HCT116 (cell line): ENCODE data around the gene GALP. TPM values are rescaled to one million over a fixed set of nuclear protein-coding genes. Genes with fewer than 3 reads are reported as not detected.

Experiments
- ATAC-seq: fragments of 200-7000 bp; cut with Tn5 transposase; 2 replicates; pipeline ENCODE4 v1.9.1; 2020; ENCODE audit warnings: mild to moderate bottlenecking, moderate library complexity
- BruUV-seq: library from RNA; stranded (reverse); fragments of 400-500 nt; replicated peaks from 2 replicates; lab custom pipeline; 2021; lab: Mats Ljungman, UMichigan
- CTCF ChIA-PET: fragments of 300-600 bp; sonication (Branson Sonifier 250); formaldehyde crosslinking; loops from one replicate; lab custom pipeline; 2021; ENCODE audit warnings: antibody characterized with exemption; lab: Charles Lee
- POLR2A ChIA-PET: fragments of 300-600, 350-600 bp; sonication (Branson Sonifier 250); formaldehyde crosslinking; loops from one replicate; lab custom pipeline; 2021; ENCODE audit warnings: antibody characterized with exemption; lab: Charles Lee
- RAD21 ChIA-PET, 2 experiments: fragments of 300-600 bp; sonication (Branson Sonifier 250); formaldehyde crosslinking; loops; one replicate each; lab custom pipeline; 2023; ENCODE audit warnings: low total read pairs in 2 of 2; ENCODE audit not compliant: uncharacterized antibody in 2 of 2, unreplicated experiment in 2 of 2, low non-redundant PET in 1 of 2; lab: Charles Lee
- DNase-seq: peaks from one replicate; pipeline ENCODE4 v3.0.0-alpha.2; 2010; ENCODE audit warnings: low read depth, low spot score
- H2AFZ ChIP-seq: fragments of 200-600 bp; shearing (Covaris generic), sonication (generic); 2 replicates; pipeline ENCODE4 v1.6.1; 2017; ENCODE audit warnings: low read depth, mixed run types, mixed read lengths, antibody characterized with exemption, low read length; ENCODE audit not compliant: poor library complexity, severe bottlenecking
- H3K27ac ChIP-seq: 2 replicates; pipeline ENCODE4 v1.5.1; 2012; ENCODE audit warnings: low read depth, low read length
- H3K27me3 ChIP-seq: fragments of 200-600 bp; sonication (generic); 2 replicates; pipeline ENCODE4 v1.6.1; 2016; ENCODE audit warnings: mixed run types, low read length, mixed read lengths; ENCODE audit not compliant: insufficient read depth
- H3K36me3 ChIP-seq, 2 experiments: fragments of 200-500 bp in 1 of 2; fragments of 200-600 bp in 1 of 2; sonication (Bioruptor generic) in 1 of 2; sonication (generic) in 1 of 2; 2 replicates each; pipeline versions ENCODE4 v1.5.1 to v1.6.1; 2014 to 2016; ENCODE audit warnings: low read length in 2 of 2, inconsistent platforms in 1 of 2, mixed read lengths in 1 of 2, mixed run types in 1 of 2; ENCODE audit not compliant: insufficient read depth in 2 of 2, control insufficient read depth in 1 of 2
- H3K4me1 ChIP-seq, 2 experiments: fragments of 200-600 bp in 1 of 2; sonication (generic) in 1 of 2; 2 replicates each; pipeline versions ENCODE4 v1.5.1 to v1.6.1; 2012 to 2017; ENCODE audit warnings: low read length in 2 of 2, inconsistent platforms in 1 of 2, mild to moderate bottlenecking in 1 of 2, mixed read lengths in 1 of 2, mixed run types in 1 of 2, moderate library complexity in 1 of 2; ENCODE audit not compliant: insufficient read depth in 2 of 2, control insufficient read depth in 1 of 2
- H3K4me2 ChIP-seq: fragments of 200-600 bp; sonication (generic); 2 replicates; pipeline ENCODE4 v1.6.1; 2017; ENCODE audit warnings: mixed run types, low read length, mixed read lengths
- H3K4me3 ChIP-seq, 2 experiments: fragments of 200-600 bp in 1 of 2; sonication (generic) in 1 of 2; replicated peaks in 1 of 2; 2 replicates each; pipeline ENCODE4 v1.5.1; 2011 to 2016; ENCODE audit warnings: low read length in 2 of 2, control low read depth in 1 of 2, low read depth in 1 of 2, mild to moderate bottlenecking in 1 of 2, mixed read lengths in 1 of 2, mixed run types in 1 of 2
- H3K79me2 ChIP-seq: fragments of 200-600 bp; sonication (generic); 2 replicates; pipeline ENCODE4 v1.6.1; 2017; ENCODE audit warnings: mild to moderate bottlenecking, mixed run types, low read length, moderate library complexity, mixed read lengths; ENCODE audit not compliant: insufficient read depth
- H3K9ac ChIP-seq: fragments of 200-600 bp; sonication (generic); 2 replicates; pipeline ENCODE4 v1.6.1; 2016; ENCODE audit warnings: low read length, mixed read lengths
- H3K9me2 ChIP-seq: fragments of 200-600 bp; sonication (generic), shearing (Covaris generic); 2 replicates; pipeline ENCODE4 v1.6.1; 2017; ENCODE audit warnings: mixed run types, mild to moderate bottlenecking, moderate library complexity; ENCODE audit not compliant: insufficient read depth
- H3K9me3 ChIP-seq, 2 experiments: fragments of 200-500 bp in 1 of 2; fragments of 200-600 bp in 1 of 2; sonication (Bioruptor generic) in 1 of 2; sonication (generic) in 1 of 2; 2 replicates each; pipeline ENCODE4 v1.6.1; 2014 to 2017; ENCODE audit warnings: low read length in 2 of 2, mixed read lengths in 2 of 2, inconsistent platforms in 1 of 2, low read depth in 1 of 2, mild to moderate bottlenecking in 1 of 2, mixed run types in 1 of 2, moderate library complexity in 1 of 2; ENCODE audit not compliant: control insufficient read depth in 1 of 2, insufficient read depth in 1 of 2
- H4K20me1 ChIP-seq: fragments of 200-600 bp; sonication (generic), shearing (Covaris generic); 2 replicates; pipeline ENCODE4 v1.6.1; 2017; ENCODE audit warnings: mixed run types, mild to moderate bottlenecking, moderate library complexity; ENCODE audit not compliant: insufficient read depth
- ELF1 ChIP-seq: IDR thresholded peaks from 2 replicates; pipeline ENCODE4 v1.6.1; 2012; ENCODE audit warnings: low read depth, borderline replicate concordance
- EZH2phosphoT487 ChIP-seq: fragments of 200-600 bp; IDR thresholded peaks from 2 replicates; pipeline ENCODE4 v1.6.1; 2018; ENCODE audit warnings: antibody characterized with exemption, borderline replicate concordance
- FOSL1 ChIP-seq: IDR thresholded peaks from 2 replicates; pipeline ENCODE4 v1.6.1; 2012; ENCODE audit warnings: low read depth
- POLR2A ChIP-seq: IDR thresholded peaks from 2 replicates; pipeline ENCODE4 v1.7.0; 2011; ENCODE audit warnings: borderline replicate concordance; ENCODE audit not compliant: insufficient read depth, insufficient read length; ENCODE audit errors: extremely low read depth
- POLR2AphosphoS5 ChIP-seq: IDR thresholded peaks from 2 replicates; pipeline ENCODE4 v1.6.1; 2011; ENCODE audit warnings: mild to moderate bottlenecking, low read depth, low read length, moderate library complexity
- RAD21 ChIP-seq: IDR thresholded peaks from 2 replicates; pipeline ENCODE4 v1.6.1; 2012; ENCODE audit warnings: low read depth, mild to moderate bottlenecking
- SIN3A ChIP-seq: IDR thresholded peaks from 2 replicates; pipeline ENCODE4 v1.6.1; 2012; ENCODE audit warnings: low read depth
- SP1 ChIP-seq: IDR thresholded peaks from 2 replicates; pipeline ENCODE4 v1.6.1; 2012; ENCODE audit warnings: low read depth
- SRF ChIP-seq: IDR thresholded peaks from 2 replicates; pipeline ENCODE4 v1.6.1; 2012; ENCODE audit warnings: low read depth
- YY1 ChIP-seq: IDR thresholded peaks from 2 replicates; pipeline ENCODE4 v1.6.1; 2011; ENCODE audit warnings: low read length, low read depth, moderate library complexity, mild to moderate bottlenecking; ENCODE audit not compliant: insufficient replicate concordance; ENCODE audit errors: extremely low read depth
- ZNF274 ChIP-seq: fragments of 200-500 bp; sonication (Bioruptor generic); IDR thresholded peaks from 2 replicates; pipeline ENCODE4 v1.6.1; 2014; ENCODE audit warnings: mild to moderate bottlenecking, low read depth, low read length, inconsistent platforms
- intact Hi-C: fragments of 100-400 bp; cut with micrococcal nuclease; formaldehyde crosslinking; loops from 2 replicates; pipeline ENCODE4 v1.10.0; 2022
- total RNA-seq: library from RNA; stranded (reverse); gene quantifications from one replicate; pipeline ENCODE4 v1.2.1, GENCODE V29; 2021; ENCODE audit not compliant: unreplicated experiment
- TF ChIP-seq, protein P1 (sequence below), 3 experiments: fragments of 200-600 bp in 1 of 3; sonication (generic) in 1 of 3; IDR thresholded peaks in 2 of 3; conservative IDR thresholded peaks in 1 of 3; 2 replicates each; pipeline ENCODE4 v1.5.1; 2012 to 2017; ENCODE audit warnings: low read depth in 2 of 3, low read length in 2 of 3, antibody characterized with exemption in 1 of 3, borderline replicate concordance in 1 of 3, control low read depth in 1 of 3, mild to moderate bottlenecking in 1 of 3, mixed read lengths in 1 of 3, mixed run types in 1 of 3, moderate library complexity in 1 of 3; ENCODE audit not compliant: insufficient read depth in 1 of 3
- TF ChIP-seq, protein P2 (sequence below): IDR thresholded peaks from 2 replicates; pipeline ENCODE4 v1.6.1; 2012
- TF ChIP-seq, protein P3 (sequence below): IDR thresholded peaks from 2 replicates; pipeline ENCODE4 v1.6.1; 2011; ENCODE audit warnings: mild to moderate bottlenecking, low read length, moderate library complexity; ENCODE audit not compliant: insufficient replicate concordance; ENCODE audit errors: extremely low read depth

GALP gene
- total RNA-seq, 1 experiment from 2014 or later = not detected

DNA sequence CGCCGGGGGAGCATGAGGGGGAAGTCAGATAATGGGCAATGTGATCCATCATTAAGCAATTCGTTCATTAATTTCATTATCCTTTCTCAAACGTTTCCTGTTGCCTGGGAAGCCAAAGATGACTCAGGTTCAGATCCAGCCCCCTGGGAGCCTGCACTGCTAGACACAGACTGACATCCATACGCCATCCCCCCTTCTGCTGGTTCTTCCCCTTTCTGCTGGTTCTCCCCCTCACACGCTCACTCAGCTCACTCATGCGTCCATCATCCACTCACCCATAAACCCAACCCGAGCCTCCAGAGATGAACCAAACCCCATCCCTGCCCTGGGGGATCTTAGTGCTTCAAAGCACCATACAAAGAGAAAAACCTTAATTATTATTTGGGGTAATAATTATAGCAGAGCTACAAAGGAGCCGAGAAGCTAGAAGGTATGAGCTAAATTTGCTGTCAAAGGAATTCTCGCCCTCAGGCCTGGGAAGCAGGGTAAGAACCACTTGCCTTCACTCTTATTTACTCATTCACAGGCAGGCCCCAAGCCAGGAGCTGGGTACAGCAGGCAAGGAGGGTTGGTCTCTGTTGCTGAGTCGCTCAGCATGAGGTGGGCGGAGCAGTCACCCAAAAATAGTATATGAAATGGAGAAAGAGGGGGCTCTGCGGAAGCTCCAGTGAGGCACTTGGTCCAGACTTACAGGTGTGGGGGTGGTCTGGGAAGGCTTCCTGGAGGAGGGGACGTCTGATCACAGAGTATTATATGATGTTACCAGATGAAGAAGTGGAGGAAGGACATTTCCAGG lies 41.8 kb upstream of the GALP start:
- TF ChIP-seq ELF1 = no peak
- no peak for TF ChIP-seq EZH2phosphoT487
- Histone ChIP-seq H3K36me3 (no peaks in the 10 kb centered on the region), H2AFZ (no peak overlapping the region), H3K9me3 (no peaks in the 10 kb centered on the region), H3K4me2 (peak overlapping the region; percentile 35; the same call in 1 of the 2 replicates), H3K4me3 (no peak overlapping the region), H4K20me1 (no peaks in the 10 kb centered on the region), H3K4me1 (peaks cover 3 to 9% of the 10 kb centered on the region in 2 experiments; a peak in 3 of 4 replicates), H3K9me2 (no peaks in the 10 kb centered on the region), H3K79me2 (no peaks in the 10 kb centered on the region), H3K27ac (no peak overlapping the region), H3K9ac (no peak overlapping the region), H3K27me3 (no peaks in the 10 kb centered on the region)
- ChIA-PET RAD21 (no interaction called here), CTCF (no interaction called here), POLR2A (no interaction called here)
- DNase-seq (no peak), ATAC-seq (0 out of 2 replicates have a peak, but pooled peaks have one; percentile 36)
- intact Hi-C loops = no loop called here
- BruUV-seq = no TSS peak

DNA sequence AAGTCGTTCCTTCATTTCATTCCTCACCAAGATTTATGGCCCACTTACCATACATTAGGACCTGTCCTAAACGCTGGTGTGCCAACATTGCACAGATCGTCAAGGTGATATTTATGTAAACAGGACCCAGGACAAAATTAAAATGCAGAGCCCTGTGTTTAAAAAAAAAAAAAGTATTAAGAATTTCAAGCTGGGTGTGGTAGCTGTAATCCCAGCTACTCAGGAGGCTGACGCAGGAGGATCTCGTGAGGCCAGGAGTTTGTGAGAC lies 41.2 kb upstream of the GALP start:
- ATAC-seq = no peak
- Histone ChIP-seq H2AFZ (no peak overlapping the region), H3K4me1 (peaks cover 3 to 9% of the 10 kb centered on the region in 2 experiments; a peak in 3 of 4 replicates), H3K9ac (no peak overlapping the region), H3K9me2 (no peaks in the 10 kb centered on the region), H3K4me2 (no peak overlapping the region), H3K36me3 (no peaks in the 10 kb centered on the region)
- RAD21 ChIA-PET = no interaction called here
- POLR2A ChIA-PET = no interaction called here
- BruUV-seq = no TSS peak
- CTCF ChIA-PET = no interaction called here
- TF ChIP-seq RAD21 (no peak), SP1 (no peak), POLR2AphosphoS5 (no peak), YY1 (no peak), SRF (no peak), EZH2phosphoT487 (no peak), SIN3A (no peak), ELF1 (no peak), FOSL1 (no peak), ZNF274 (no peak), POLR2A (no peak)
- TF ChIP-seq, protein P1, sequence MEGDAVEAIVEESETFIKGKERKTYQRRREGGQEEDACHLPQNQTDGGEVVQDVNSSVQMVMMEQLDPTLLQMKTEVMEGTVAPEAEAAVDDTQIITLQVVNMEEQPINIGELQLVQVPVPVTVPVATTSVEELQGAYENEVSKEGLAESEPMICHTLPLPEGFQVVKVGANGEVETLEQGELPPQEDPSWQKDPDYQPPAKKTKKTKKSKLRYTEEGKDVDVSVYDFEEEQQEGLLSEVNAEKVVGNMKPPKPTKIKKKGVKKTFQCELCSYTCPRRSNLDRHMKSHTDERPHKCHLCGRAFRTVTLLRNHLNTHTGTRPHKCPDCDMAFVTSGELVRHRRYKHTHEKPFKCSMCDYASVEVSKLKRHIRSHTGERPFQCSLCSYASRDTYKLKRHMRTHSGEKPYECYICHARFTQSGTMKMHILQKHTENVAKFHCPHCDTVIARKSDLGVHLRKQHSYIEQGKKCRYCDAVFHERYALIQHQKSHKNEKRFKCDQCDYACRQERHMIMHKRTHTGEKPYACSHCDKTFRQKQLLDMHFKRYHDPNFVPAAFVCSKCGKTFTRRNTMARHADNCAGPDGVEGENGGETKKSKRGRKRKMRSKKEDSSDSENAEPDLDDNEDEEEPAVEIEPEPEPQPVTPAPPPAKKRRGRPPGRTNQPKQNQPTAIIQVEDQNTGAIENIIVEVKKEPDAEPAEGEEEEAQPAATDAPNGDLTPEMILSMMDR (IDR thresholded peaks at IDR 0.05 in 2 of 3, conservative IDR thresholded peaks at IDR 0.05 in 1 of 3; ENCODE audit: borderline replicate concordance in 1 of 3, insufficient read depth in 1 of 3, low read depth in 2 of 3, low read length in 2 of 3) = no peak
- TF ChIP-seq, protein P2, sequence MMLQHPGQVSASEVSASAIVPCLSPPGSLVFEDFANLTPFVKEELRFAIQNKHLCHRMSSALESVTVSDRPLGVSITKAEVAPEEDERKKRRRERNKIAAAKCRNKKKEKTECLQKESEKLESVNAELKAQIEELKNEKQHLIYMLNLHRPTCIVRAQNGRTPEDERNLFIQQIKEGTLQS = no peak
- TF ChIP-seq, protein P3, sequence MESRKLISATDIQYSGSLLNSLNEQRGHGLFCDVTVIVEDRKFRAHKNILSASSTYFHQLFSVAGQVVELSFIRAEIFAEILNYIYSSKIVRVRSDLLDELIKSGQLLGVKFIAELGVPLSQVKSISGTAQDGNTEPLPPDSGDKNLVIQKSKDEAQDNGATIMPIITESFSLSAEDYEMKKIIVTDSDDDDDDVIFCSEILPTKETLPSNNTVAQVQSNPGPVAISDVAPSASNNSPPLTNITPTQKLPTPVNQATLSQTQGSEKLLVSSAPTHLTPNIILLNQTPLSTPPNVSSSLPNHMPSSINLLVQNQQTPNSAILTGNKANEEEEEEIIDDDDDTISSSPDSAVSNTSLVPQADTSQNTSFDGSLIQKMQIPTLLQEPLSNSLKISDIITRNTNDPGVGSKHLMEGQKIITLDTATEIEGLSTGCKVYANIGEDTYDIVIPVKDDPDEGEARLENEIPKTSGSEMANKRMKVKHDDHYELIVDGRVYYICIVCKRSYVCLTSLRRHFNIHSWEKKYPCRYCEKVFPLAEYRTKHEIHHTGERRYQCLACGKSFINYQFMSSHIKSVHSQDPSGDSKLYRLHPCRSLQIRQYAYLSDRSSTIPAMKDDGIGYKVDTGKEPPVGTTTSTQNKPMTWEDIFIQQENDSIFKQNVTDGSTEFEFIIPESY = no peak
- TF ChIP-seq, all 23 proteins: peak for 0
- H3K4me3 ChIP-seq = no peak overlapping the region
- H4K20me1 ChIP-seq = no peaks in the 10 kb centered on the region
- no peaks in the 10 kb centered on the region for H3K9me3 ChIP-seq
- intact Hi-C loops = no loop called here
- no peaks in the 10 kb centered on the region for H3K27me3 ChIP-seq
- H3K27ac ChIP-seq = no peak overlapping the region
- DNase-seq = no peak
- no peaks in the 10 kb centered on the region for H3K79me2 ChIP-seq
